Stimulated activated CD8-positive, alpha-beta memory T cell treated with anti-CD3 and anti-CD28 coated beads, Interleukin-15, amount 100 ng/mL, for 48 hours (primary cell): ENCODE results near the gene PDZD8.

ENCODE experiments used
- DNase-seq, 2 donors: peaks; one replicate each; pipeline ENCODE4 v3.0.0-alpha.2; 2020; ENCODE audit warnings: low read depth in 2 of 2

The PDZD8 gene

DNA sequence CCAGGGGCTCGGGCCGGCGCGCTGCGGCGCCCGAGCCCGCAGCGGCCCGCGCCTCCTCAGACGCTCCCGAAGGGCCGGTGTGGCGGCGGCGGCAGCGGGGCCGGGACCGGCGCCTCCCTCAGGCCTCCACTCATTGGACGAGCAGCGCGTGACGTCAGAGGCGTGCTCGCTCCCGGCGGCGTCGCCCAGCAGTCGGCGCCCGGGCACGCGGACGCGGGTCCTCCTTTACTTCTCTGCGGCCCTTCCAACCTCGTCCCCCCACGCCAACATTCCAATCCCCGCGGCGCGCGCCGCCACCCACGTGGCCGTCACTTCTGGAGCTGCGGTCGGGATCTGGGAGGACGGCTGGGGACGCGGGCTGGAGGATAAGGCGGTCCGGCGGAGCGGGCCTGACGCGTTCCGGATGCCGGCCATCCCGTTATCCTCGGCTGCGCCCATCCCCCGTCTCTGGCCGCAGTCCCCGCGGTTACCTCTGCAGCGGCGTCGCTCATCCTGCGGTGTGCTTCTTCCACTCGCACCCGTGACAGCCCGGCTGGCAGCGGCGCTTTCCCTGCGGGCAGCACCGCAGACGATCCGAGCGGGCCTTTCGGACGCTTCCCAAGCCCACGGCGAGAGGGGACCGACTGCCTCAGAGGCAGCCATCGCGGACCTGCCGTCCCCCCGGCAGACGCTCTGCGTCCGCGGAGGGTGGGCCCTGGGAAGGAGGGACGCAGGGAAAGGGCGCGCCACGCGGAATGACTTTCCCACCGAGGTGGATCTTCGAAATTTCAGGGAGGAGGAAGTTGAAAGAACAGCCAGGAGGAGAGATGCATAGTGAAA lies at the start of gene PDZD8:
PDZD8 (minus strand) TSS at position 81 of the 819 bp plus-strand sequence. CDS start 213 bp downstream, outside the sequence.
- DNase-seq, result peak; percentile 84 to 86

- no peak for DNase-seq
Observed at GRCh38 chr10:117424171-117424570, 48.9 kb upstream of the PDZD8 start.

GRCh38 chr10:117421985-117422384 lies 46.7 kb upstream of the PDZD8 start:
- no peak for DNase-seq

GRCh38 chr10:117420768-117421167 lies 45.5 kb upstream of the PDZD8 start:
- no peak for DNase-seq

DNA sequence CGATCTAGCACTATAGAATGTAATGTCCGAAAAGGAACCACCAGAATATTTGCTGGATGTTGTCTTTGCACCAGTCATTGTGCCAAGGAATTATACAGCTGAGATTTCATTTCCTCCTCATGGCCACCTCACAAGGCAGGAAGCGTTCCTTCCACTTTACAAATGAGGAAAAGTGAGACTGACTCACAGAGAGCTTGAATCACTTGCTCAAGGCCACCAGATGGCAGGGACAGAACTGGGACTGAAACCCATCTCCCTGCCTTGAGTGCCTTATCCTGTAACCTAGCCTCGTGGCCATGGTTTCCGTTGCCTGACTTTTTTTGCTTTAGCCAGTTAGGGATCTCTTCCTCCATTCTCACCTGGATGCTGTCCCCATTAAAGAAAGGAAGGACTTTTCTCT lies 44.7 kb upstream of the PDZD8 start:
- DNase-seq, result no peak

GRCh38 chr10:117419159-117419558 lies 43.9 kb upstream of the PDZD8 start:
- DNase-seq, result no peak

DNA sequence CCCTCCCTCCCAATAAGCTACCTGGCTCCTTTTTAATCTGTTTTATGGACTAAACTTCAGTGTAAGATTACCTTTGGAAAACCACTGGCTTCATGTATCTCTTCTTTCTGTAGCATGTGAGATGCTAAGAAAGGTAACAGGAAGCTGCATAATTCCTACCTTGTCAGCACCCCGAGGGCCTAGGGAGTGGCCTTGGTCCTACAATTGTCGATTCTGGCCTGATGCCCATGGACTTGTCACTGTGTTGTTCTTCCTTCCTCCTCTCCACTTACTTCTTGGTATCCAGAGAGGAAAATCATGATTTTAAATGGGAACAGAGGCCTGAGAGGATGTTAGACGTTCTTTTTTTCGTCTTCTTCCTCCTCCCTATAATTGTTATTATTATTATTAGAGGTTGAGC lies 42.9 kb upstream of the PDZD8 start:
- no peak for DNase-seq

GRCh38 chr10:117417196-117417595 lies 42.0 kb upstream of the PDZD8 start:
- no peak for DNase-seq

DNA sequence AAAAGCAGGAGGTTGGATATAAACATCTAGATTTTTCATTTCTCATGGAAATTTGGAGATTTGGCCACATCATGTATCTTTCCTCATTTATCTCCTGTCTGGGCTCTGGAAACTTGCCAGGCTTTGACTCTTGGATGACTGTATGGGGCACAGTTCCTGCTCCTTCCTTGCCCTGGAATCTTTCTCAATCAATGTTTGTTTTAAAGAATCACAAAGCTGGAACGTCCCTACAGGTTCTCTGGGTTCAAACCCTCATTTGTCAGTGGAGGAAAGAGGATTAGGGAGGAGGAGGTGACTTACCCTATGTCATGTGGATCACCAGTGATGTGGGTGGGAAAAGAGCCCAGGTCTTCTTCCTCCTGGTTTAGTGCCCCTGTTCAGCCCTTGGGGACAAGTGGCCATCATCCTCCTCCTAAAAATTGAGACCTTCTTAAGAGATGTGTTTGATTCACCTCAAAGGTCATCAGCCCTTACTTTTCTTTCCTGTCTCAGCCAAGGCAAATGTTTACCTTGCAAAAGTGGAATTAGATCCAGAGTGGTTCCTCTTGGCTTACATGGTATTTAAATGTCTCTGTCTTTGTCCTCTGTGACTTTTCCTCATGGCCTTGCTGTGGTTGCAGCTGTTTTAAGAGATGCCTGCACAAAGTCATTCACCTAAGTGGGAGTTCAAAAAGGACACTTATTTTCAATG lies 38.8 kb upstream of the PDZD8 start:
- DNase-seq, result no peak

GRCh38 chr10:117412469-117413010 lies 37.3 kb upstream of the PDZD8 start:
- no peak for DNase-seq

DNA sequence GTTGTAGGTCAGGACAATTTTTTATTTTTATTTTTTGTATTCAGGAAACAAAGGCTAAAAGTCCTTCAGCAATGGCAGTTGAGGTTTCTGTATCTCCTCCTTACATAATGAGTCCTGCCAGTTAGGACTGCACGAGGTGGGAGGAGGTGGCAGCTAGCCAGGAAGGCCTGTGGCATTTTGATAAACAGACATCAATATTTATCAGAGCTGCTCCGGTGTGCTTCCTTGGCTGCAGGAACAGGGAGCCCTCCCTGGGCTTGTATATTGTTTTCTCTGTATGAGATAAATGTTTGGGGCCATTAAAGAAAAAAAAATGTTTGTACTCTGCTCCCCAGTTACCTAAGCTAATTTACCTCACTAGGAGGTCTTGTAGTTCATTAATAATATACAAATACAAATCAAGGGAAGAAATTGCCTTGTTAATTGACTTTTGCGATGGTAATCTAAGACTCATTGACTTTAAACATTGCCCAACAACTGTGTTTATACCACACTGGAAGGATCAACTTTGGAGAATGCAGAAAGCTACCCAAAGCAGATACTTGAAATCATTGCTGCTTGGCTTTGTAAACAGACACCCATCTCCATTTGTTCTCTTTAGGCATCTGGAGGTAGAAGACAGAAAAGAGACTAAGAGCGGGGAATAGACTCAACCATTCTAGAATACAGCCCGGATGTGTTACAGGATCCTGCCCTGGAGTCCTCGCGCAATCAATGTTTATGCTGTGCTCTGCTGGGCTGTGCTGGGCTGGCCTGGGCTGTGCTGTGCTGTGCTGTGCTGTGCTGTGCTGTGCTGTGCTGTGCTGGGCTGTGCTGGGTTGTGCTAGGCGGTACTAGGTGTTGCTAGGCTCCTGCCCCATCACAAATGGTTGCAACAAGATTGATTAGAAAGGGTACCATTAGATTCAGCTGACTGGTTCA lies 36.5 kb upstream of the PDZD8 start:
- DNase-seq, result no peak

GRCh38 chr10:117410557-117410956 lies 35.3 kb upstream of the PDZD8 start:
- DNase-seq, result no peak

DNA sequence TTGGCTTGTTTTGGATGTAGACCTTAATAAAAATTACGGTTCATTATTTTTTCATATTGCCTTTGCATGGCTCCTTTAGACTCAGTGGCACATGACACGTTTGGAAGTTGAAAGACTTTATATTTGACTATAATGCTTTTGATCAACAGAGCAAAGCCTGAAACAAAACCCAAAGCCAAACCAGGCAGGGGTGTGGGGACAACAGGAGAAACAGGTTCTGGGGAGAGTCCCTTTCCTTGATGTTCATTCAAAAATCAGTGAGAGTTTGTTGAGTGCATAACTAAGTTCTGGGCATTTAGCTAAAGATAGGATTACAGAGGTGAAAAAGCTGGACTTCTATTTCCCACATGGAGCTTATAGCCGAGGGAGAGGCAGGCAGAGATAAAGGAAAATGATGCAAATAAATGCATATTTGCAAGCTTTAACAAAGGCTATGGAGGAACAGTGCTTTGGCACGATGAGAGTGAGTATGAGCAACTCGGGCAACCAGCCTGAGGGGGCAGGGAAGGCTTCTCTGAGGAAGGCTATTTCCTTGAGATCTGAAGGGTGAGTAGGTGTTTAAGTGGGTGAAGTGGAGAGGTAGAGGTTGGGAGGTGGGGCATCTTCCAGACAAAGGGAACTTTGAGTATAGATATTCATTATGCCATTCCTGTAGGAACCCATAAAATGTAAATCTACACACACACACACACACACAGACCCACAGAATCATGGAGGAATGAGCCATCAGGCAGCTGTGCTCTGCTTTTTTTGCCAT lies 34.5 kb upstream of the PDZD8 start:
- no peak for DNase-seq

GRCh38 chr10:117408436-117409384 lies 33.5 kb upstream of the PDZD8 start:
- DNase-seq, result no peak

GRCh38 chr10:117405730-117406129 lies 30.5 kb upstream of the PDZD8 start:
- DNase-seq, result no peak

DNA sequence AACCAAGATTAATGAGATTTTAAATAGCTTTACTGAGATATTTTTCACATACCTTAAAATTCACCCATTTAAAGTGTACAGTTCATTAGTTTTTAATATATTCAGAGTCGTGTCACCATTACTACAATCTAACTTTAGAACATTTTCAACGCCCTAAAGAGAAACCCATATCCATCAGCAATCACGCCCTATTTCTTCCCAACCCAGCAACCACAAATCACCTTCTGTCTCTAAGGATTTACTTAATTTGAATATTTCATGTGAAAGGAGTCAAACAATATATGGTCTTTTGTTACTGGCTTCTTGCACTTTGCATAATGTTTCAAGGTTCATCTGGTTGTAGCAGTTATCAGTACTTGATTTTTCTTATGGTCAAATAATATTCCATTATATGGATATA lies 25.1 kb upstream of the PDZD8 start:
- DNase-seq, result no peak

GRCh38 chr10:117399341-117400196 lies 24.3 kb upstream of the PDZD8 start:
- no peak for DNase-seq

GRCh38 chr10:117398029-117398428 lies 22.8 kb upstream of the PDZD8 start:
- no peak for DNase-seq
